K562 (cell line): ENCODE measurements around the gene DNAJB1. TPM values are rescaled to one million over a fixed set of nuclear protein-coding genes. Genes with fewer than 3 reads are reported as not detected.

Experiments
- EHMT2 ChIP-seq: fragments of 450-650 bp; IDR thresholded peaks from 2 replicates; pipeline ENCODE4 v1.6.1; 2018; ENCODE audit warnings: antibody characterized with exemption
- ELF1 ChIP-seq: fragments of 200-800 bp; sonication (Bioruptor generic); IDR thresholded peaks from 2 replicates; pipeline ENCODE4 v1.6.1; 2016; ENCODE audit warnings: missing genetic modification characterization, missing compliant biosample characterization
- HEY1 ChIP-seq: fragments of 250-450 bp; sonication (Bioruptor Pico); IDR thresholded peaks from 2 replicates; pipeline ENCODE4 v1.5.0; 2020; ENCODE audit warnings: mild to moderate bottlenecking, moderate library complexity, borderline replicate concordance
- LARP7 ChIP-seq: fragments of 450-650 bp; IDR thresholded peaks from 2 replicates; pipeline ENCODE4 v1.6.1; 2016
- NELFE ChIP-seq: IDR thresholded peaks from 2 replicates; pipeline ENCODE4 v1.6.1; 2011; ENCODE audit warnings: mild to moderate bottlenecking; ENCODE audit not compliant: insufficient read depth, insufficient read length
- PCBP1 ChIP-seq: fragments of 200-400 bp; formaldehyde crosslinking; IDR thresholded peaks from 2 replicates; pipeline ENCODE4 v1.6.1; 2018; ENCODE audit warnings: mild to moderate bottlenecking, low read depth, low read length; ENCODE audit not compliant: poor library complexity, severe bottlenecking
- TRIM24 ChIP-seq, 2 experiments: fragments of 450-650 bp; IDR thresholded peaks; 2 replicates each; pipeline ENCODE4 v1.6.1; 2016
- ZFPM2 ChIP-seq: fragments of 250-450 bp; sonication (Bioruptor Pico); IDR thresholded peaks from 2 replicates; pipeline ENCODE4 v1.5.1; 2022; ENCODE audit warnings: mild to moderate bottlenecking
- ZNF175 ChIP-seq: fragments of 200-800 bp; sonication (Bioruptor generic); IDR thresholded peaks from 2 replicates; pipeline ENCODE4 v1.6.1; 2016; ENCODE audit warnings: low read depth, mild to moderate bottlenecking, missing genetic modification characterization, missing compliant biosample characterization
- polyA plus RNA-seq, 8 experiments: library from polyadenylated mRNA; depleted of rRNA in 4 of 8; stranded (reverse) in 5 of 8; unstranded in 3 of 8; fragments of >200 nt; fragmentation: Nextera tagmentation in 2 of 8; fragmentation: Illumina TruSeq in 1 of 8; extraction: Ambion mirVana in 2 of 8; extraction: Trizol in 1 of 8; gene quantifications; 2 replicates each; pipeline versions ENCODE4 v1.2.1 to v1.2.3, GENCODE V29; 2011 to 2014; ENCODE audit warnings: inconsistent platforms in 1 of 8, missing spikeins in 1 of 8
- total RNA-seq, 7 experiments: library from RNA; depleted of rRNA in 6 of 7; stranded (reverse); fragments of >200 nt in 6 of 7; fragmentation: Illumina TruSeq in 2 of 7; extraction: Trizol in 2 of 7; gene quantifications; 2 replicates each; pipeline versions ENCODE4 v1.2.1 to v1.2.3, GENCODE V29; 2011 to 2021; ENCODE audit warnings: low replicate concordance in 1 of 7
- TF ChIP-seq, protein P1 (sequence below), 2 experiments: fragments of 450-650 bp; IDR thresholded peaks; 2 replicates each; pipeline ENCODE4 v1.6.1; 2018; ENCODE audit warnings: mild to moderate bottlenecking in 2 of 2, low read depth in 1 of 2; ENCODE audit not compliant: partially characterized antibody in 2 of 2
- TF ChIP-seq, protein P2 (sequence below): conservative IDR thresholded peaks from 2 replicates; pipeline ENCODE4 v1.6.1; 2011; ENCODE audit warnings: low read depth, mild to moderate bottlenecking, low read length; ENCODE audit not compliant: control insufficient read depth

The DNAJB1 gene
- total and polyA plus RNA-seq, 9 of the 15 experiments (the other 6 are each of a cell fraction or from before 2014, with no cell fraction given): 13.2 to 113 (median 62.1) TPM

DNA sequence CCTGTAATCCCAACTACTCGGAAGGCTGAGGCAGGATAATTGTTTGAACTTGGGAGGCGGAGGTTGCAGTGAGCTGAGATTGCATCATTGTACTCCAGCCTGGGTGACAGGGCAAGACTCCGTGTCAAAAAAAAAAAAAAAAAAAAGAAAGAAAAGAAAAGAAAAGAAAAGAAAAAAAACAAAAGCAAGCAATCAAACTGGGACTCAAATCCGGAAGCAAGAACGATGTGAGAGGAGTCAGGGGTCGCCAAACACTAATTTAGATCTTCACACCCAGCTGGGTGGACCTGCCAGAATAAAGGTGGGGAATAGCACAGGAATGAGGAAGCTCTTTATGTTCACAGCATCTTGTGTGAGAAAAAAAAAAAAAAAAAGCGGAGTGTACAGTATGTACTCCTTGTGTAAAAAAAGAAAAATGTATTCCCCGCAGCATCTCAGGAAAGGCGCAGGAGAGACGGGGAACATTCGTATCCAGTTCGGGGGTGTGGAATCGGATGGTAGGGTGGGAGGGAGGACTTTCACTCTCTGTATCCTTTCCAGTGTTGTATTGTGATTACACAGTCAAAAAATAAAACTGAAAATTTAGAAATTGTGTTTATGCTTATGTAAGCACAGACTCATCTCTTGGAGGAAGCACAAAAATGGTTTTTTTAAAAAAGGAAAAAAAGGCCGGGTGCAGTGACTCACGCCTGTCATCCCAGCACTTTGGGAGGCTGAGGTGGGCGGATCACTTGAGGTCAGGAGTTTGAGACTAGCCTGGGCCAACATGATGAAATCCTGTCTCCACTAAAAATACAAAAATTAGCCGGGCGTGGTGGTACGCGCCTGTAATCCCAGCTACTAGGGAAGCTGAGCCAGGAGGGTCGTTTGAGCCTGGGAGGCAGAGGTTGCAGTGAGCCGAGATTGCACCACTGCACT, 7.6 kb downstream of the DNAJB1 start (continued):
- TF ChIP-seq, protein P1, sequence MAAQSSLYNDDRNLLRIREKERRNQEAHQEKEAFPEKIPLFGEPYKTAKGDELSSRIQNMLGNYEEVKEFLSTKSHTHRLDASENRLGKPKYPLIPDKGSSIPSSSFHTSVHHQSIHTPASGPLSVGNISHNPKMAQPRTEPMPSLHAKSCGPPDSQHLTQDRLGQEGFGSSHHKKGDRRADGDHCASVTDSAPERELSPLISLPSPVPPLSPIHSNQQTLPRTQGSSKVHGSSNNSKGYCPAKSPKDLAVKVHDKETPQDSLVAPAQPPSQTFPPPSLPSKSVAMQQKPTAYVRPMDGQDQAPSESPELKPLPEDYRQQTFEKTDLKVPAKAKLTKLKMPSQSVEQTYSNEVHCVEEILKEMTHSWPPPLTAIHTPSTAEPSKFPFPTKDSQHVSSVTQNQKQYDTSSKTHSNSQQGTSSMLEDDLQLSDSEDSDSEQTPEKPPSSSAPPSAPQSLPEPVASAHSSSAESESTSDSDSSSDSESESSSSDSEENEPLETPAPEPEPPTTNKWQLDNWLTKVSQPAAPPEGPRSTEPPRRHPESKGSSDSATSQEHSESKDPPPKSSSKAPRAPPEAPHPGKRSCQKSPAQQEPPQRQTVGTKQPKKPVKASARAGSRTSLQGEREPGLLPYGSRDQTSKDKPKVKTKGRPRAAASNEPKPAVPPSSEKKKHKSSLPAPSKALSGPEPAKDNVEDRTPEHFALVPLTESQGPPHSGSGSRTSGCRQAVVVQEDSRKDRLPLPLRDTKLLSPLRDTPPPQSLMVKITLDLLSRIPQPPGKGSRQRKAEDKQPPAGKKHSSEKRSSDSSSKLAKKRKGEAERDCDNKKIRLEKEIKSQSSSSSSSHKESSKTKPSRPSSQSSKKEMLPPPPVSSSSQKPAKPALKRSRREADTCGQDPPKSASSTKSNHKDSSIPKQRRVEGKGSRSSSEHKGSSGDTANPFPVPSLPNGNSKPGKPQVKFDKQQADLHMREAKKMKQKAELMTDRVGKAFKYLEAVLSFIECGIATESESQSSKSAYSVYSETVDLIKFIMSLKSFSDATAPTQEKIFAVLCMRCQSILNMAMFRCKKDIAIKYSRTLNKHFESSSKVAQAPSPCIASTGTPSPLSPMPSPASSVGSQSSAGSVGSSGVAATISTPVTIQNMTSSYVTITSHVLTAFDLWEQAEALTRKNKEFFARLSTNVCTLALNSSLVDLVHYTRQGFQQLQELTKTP (IDR thresholded peaks at IDR 0.05; ENCODE audit: low read depth in 1 of 2, partially characterized antibody in 2 of 2): peak in 1 of 2 experiments; percentile 45
- TF ChIP-seq NELFE (no peak), LARP7 (peak; percentile 68; the same call in 1 of the 2 replicates), HEY1 (CRISPR knock-in tag) (no peak), PCBP1 (no peak), ZFPM2 (CRISPR knock-in tag) (no peak), ZNF175 (CRISPR knock-in tag) (peak; percentile 55), ELF1 (no peak), TRIM24 (IDR thresholded peaks at IDR 0.05) (peak in 1 of 2 experiments; percentile 24; a peak in 1 of 4 replicates), EHMT2 (no peak)
- TF ChIP-seq, protein P2, sequence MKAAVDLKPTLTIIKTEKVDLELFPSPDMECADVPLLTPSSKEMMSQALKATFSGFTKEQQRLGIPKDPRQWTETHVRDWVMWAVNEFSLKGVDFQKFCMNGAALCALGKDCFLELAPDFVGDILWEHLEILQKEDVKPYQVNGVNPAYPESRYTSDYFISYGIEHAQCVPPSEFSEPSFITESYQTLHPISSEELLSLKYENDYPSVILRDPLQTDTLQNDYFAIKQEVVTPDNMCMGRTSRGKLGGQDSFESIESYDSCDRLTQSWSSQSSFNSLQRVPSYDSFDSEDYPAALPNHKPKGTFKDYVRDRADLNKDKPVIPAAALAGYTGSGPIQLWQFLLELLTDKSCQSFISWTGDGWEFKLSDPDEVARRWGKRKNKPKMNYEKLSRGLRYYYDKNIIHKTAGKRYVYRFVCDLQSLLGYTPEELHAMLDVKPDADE: no peak
